HepG2 (cell line): ENCODE results near the gene NOTUM. TPM values are rescaled to one million over a fixed set of nuclear protein-coding genes. Genes with fewer than 3 reads are reported as not detected.

Experiments
- CBX1 ChIP-seq: IDR thresholded peaks from one replicate; pipeline ENCODE4 v1.6.1; 2016; ENCODE audit warnings: antibody characterized with exemption, low read depth
- CEBPB ChIP-seq: IDR thresholded peaks from 2 replicates; pipeline ENCODE4 v1.6.1; 2011; ENCODE audit warnings: low read depth, low read length, improper control_type of control experiment, borderline replicate concordance
- FOXA3 ChIP-seq: IDR thresholded peaks from 2 replicates; pipeline ENCODE4 v1.6.1; 2016; ENCODE audit warnings: missing genetic modification reagents, missing compliant biosample characterization
- HMG20A ChIP-seq: IDR thresholded peaks from 2 replicates; pipeline ENCODE4 v1.6.1; 2016; ENCODE audit warnings: borderline replicate concordance
- NR3C1 ChIP-seq: sonication (generic); formaldehyde crosslinking; IDR thresholded peaks from 2 replicates; pipeline ENCODE4 v1.4.0; 2020; ENCODE audit warnings: missing genetic modification reagents
- RAD21 ChIP-seq: fragments of 450-650 bp; formaldehyde crosslinking; IDR thresholded peaks from 2 replicates; pipeline ENCODE4 v1.5.0; 2020; ENCODE audit warnings: mild to moderate bottlenecking
- RCOR2 ChIP-seq: IDR thresholded peaks from 2 replicates; pipeline ENCODE4 v1.6.1; 2016; ENCODE audit warnings: missing biosample characterization, missing genetic modification reagents
- RFX3 ChIP-seq: IDR thresholded peaks from 2 replicates; pipeline ENCODE4 v1.6.1; 2016; ENCODE audit warnings: missing biosample characterization, missing genetic modification reagents
- TBX2 ChIP-seq: sonication (generic); formaldehyde crosslinking; IDR thresholded peaks from 2 replicates; pipeline ENCODE4 v1.5.0; 2020; ENCODE audit warnings: missing genetic modification reagents, mild to moderate bottlenecking, borderline replicate concordance
- ZBTB7A ChIP-seq: sonication (generic); formaldehyde crosslinking; IDR thresholded peaks from 2 replicates; pipeline ENCODE4 v1.8.0; 2022; ENCODE audit warnings: mild to moderate bottlenecking, missing genetic modification reagents
- ZNF142 ChIP-seq: sonication (generic); formaldehyde crosslinking; IDR thresholded peaks from 2 replicates; pipeline ENCODE4 v1.4.0; 2020; ENCODE audit warnings: missing genetic modification reagents
- ZNF543 ChIP-seq: sonication (generic); formaldehyde crosslinking; IDR thresholded peaks from 2 replicates; pipeline ENCODE4 v1.4.0; 2020; ENCODE audit warnings: mild to moderate bottlenecking, missing genetic modification reagents
- ZNF546 ChIP-seq: sonication (generic); formaldehyde crosslinking; conservative IDR thresholded peaks from 2 replicates; pipeline ENCODE4 v1.8.1; 2023; ENCODE audit warnings: mild to moderate bottlenecking, missing genetic modification reagents
- ZNF646 ChIP-seq: sonication (generic); formaldehyde crosslinking; IDR thresholded peaks from 2 replicates; pipeline ENCODE4 v1.9.0; 2021; ENCODE audit warnings: mild to moderate bottlenecking, missing genetic modification reagents
- polyA plus RNA-seq, 8 experiments: library from polyadenylated mRNA; depleted of rRNA in 3 of 8; stranded (reverse) in 7 of 8; unstranded in 1 of 8; fragments of >200 nt; fragmentation: Illumina TruSeq in 4 of 8; extraction: Trizol in 4 of 8; gene quantifications; 2 replicates each; pipeline versions ENCODE4 v1.2.1 to v1.2.3, GENCODE V29; 2011 to 2016; ENCODE audit warnings: low read depth in 4 of 8, missing spikeins in 1 of 8, mixed read lengths in 1 of 8; ENCODE audit not compliant: insufficient read depth in 1 of 8
- total RNA-seq, 5 experiments: library from RNA; depleted of rRNA; stranded (reverse); fragments of >200 nt; fragmentation: Illumina TruSeq; extraction: Trizol; gene quantifications; 2 replicates each; pipeline ENCODE4 v1.2.3, GENCODE V29; 2016; ENCODE audit warnings: low read depth in 1 of 5
- TF ChIP-seq, protein P1 (sequence below): sonication (generic); formaldehyde crosslinking; IDR thresholded peaks from 2 replicates; pipeline ENCODE4 v1.4.0; 2020; ENCODE audit warnings: mild to moderate bottlenecking, missing genetic modification reagents

Gene NOTUM
- total and polyA plus RNA-seq, 2 of the 13 experiments (the other 11 are each of a cell fraction or from before 2014, with no cell fraction given): 150 to 160 TPM

DNA sequence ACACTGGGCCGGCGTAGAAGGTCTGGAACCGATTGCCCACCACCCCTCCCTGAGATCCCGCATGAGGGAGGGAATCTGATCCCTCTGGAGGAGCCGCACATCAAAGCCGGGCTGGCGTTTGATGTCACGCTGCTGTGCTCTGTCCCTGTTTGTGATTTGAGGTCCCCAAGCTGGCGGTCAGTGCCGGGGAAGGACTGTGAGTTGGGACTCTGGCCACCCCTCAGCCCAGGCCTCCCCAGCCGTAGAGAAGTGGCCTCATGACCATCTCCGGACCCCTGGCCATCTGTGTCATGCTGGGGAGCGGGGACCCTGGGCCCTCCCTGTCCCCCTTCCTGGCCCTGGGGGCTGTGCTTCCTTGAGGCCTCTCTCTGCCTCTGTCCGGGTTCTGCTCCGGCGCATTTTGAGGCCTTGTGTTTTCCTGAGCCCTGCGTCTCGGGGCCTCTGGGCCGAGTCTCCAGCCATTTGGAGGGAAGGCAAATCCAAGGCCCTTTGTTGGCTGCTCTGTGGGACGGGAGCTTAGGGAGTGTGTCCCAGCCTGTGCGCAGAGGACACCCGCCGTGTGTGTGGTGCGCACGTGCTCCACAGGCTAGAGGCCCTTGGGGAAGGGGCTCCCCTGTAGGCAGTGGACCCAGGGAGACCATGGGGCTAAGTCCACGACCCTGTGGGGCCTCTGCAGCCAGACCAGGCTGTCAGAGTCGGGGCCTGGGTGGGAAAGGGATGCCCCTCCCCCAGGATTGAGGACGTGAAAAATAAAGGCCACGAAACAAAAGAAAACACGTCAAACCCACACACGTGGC, 31.5 kb upstream of the NOTUM start (continued):
- TF ChIP-seq ZNF142 (CRISPR knock-in tag) (peak; percentile 85), ZNF546 (CRISPR knock-in tag) (peak; percentile 97; the same call in 1 of the 2 replicates), FOXA3 (CRISPR knock-in tag) (peak; percentile 90), HMG20A (CRISPR knock-in tag) (peak; percentile 75; the same call in 1 of the 2 replicates), RFX3 (no peak), ZNF543 (CRISPR knock-in tag) (peak; percentile 87), RAD21 (no peak; the same call in 1 of the 2 replicates), ZNF646 (no peak), CEBPB (no peak), ZBTB7A (peak; percentile 100), RCOR2 (CRISPR knock-in tag) (no peak; the same call in 1 of the 2 replicates), TBX2 (CRISPR knock-in tag) (peak; percentile 91), CBX1 (peak; percentile 93), NR3C1 (CRISPR knock-in tag) (no peak)
- TF ChIP-seq, protein P1, sequence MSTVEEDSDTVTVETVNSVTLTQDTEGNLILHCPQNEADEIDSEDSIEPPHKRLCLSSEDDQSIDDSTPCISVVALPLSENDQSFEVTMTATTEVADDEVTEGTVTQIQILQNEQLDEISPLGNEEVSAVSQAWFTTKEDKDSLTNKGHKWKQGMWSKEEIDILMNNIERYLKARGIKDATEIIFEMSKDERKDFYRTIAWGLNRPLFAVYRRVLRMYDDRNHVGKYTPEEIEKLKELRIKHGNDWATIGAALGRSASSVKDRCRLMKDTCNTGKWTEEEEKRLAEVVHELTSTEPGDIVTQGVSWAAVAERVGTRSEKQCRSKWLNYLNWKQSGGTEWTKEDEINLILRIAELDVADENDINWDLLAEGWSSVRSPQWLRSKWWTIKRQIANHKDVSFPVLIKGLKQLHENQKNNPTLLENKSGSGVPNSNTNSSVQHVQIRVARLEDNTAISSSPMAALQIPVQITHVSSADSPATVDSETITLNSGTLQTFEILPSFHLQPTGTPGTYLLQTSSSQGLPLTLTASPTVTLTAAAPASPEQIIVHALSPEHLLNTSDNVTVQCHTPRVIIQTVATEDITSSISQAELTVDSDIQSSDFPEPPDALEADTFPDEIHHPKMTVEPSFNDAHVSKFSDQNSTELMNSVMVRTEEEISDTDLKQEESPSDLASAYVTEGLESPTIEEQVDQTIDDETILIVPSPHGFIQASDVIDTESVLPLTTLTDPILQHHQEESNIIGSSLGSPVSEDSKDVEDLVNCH: peak; percentile 86; the same call in 1 of the 2 replicates
